Transverse colon (tissue), 3 donors: ENCODE data around the gene AUNIP.

Experiments
- CTCF ChIP-seq, 5 experiments: fragments of 200-600 bp in 3 of 5; fragments of 450-650 bp in 2 of 5; sonication (generic) in 3 of 5; IDR thresholded peaks; 1 replicate in 2 of 5; 2 replicates in 3 of 5; pipeline ENCODE4 v1.5.1; 2016 to 2017; ENCODE audit warnings: antibody characterized with exemption in 5 of 5, inconsistent platforms in 3 of 5, mild to moderate bottlenecking in 2 of 5, moderate library complexity in 1 of 5
- EP300 ChIP-seq: sonication (generic); formaldehyde crosslinking; IDR thresholded peaks from one replicate; pipeline ENCODE4 v1.6.1; 2017; ENCODE audit warnings: antibody characterized with exemption, low read depth
- POLR2A ChIP-seq: fragments of 450-650 bp; IDR thresholded peaks from one replicate; pipeline ENCODE4 v1.6.1; 2016; ENCODE audit warnings: antibody characterized with exemption, mild to moderate bottlenecking, moderate library complexity

- TF ChIP-seq CTCF (IDR thresholded peaks at IDR 0.05) (no peak), EP300 (no peak), POLR2A (no peak)
Measured at GRCh38 chr1:25897754-25898153, 38.5 kb upstream of the AUNIP start.
